ENCODE data around the gene DOCK1.

The DOCK1 gene

GRCh38 chr10:127384532-127384931, 479.3 kb downstream of the DOCK1 start:
- CTCF ChIA-PET, result no interaction called here

GRCh38 chr10:127385066-127385465, 479.8 kb downstream of the DOCK1 start:
- H3K4me3 Mint-ChIP-seq, result no peak overlapping the region
- CTCF ChIA-PET, result no interaction called here
- no peak overlapping the region for H3K27ac Mint-ChIP-seq

More at GRCh38 chr10:127384532-127384931, 479.3 kb downstream of the DOCK1 start:
- Mint-ChIP-seq H3K9me3 (no peaks in the 10 kb centered on the region), H3K4me1 (no peaks in the 10 kb centered on the region), H3K36me3 (no peaks in the 10 kb centered on the region), H3K4me3 (no peak overlapping the region), H3K27ac (no peak overlapping the region), H3K27me3 (no peaks in the 10 kb centered on the region)
- DNase-seq, result no peak

GRCh38 chr10:127386606-127387327, 481.5 kb downstream of the DOCK1 start:
- no peaks in the 10 kb centered on the region for H3K4me1 Mint-ChIP-seq
- no peak overlapping the region for H3K27ac Mint-ChIP-seq
- H3K4me3 Mint-ChIP-seq, result no peak overlapping the region
- CTCF ChIA-PET, result no interaction called here
- DNase-seq, result no peak
- no peaks in the 10 kb centered on the region for H3K9me3 Mint-ChIP-seq
- H3K36me3 Mint-ChIP-seq, result no peaks in the 10 kb centered on the region
- H3K27me3 Mint-ChIP-seq, result no peaks in the 10 kb centered on the region

More at GRCh38 chr10:127385066-127385465, 479.8 kb downstream of the DOCK1 start:
- no peaks in the 10 kb centered on the region for H3K9me3 Mint-ChIP-seq
- H3K27me3 Mint-ChIP-seq, result no peaks in the 10 kb centered on the region
- H3K36me3 Mint-ChIP-seq, result no peaks in the 10 kb centered on the region
- DNase-seq, result no peak
- no peaks in the 10 kb centered on the region for H3K4me1 Mint-ChIP-seq

- H3K27me3 Mint-ChIP-seq, result no peaks in the 10 kb centered on the region
- H3K4me3 Mint-ChIP-seq, result no peak overlapping the region
- H3K4me1 Mint-ChIP-seq, result no peaks in the 10 kb centered on the region
- H3K9me3 Mint-ChIP-seq, result no peaks in the 10 kb centered on the region
- CTCF ChIA-PET, result no interaction called here
- no peak overlapping the region for H3K27ac Mint-ChIP-seq
- H3K36me3 Mint-ChIP-seq, result no peaks in the 10 kb centered on the region
- DNase-seq, result no peak
Measured at GRCh38 chr10:127391875-127392274, 486.6 kb downstream of the DOCK1 start.

- CTCF ChIA-PET, result no interaction called here
- DNase-seq, result no peak
- Mint-ChIP-seq H3K9me3 (no peaks in the 10 kb centered on the region), H3K4me3 (no peak overlapping the region), H3K4me1 (no peaks in the 10 kb centered on the region), H3K27ac (no peak overlapping the region), H3K27me3 (no peaks in the 10 kb centered on the region), H3K36me3 (no peaks in the 10 kb centered on the region)
Measured at GRCh38 chr10:127392351-127393235, 487.4 kb downstream of the DOCK1 start.

GRCh38 chr10:127398140-127398970, 493.1 kb downstream of the DOCK1 start:
- no peak overlapping the region for H3K27ac Mint-ChIP-seq
- no peak for DNase-seq
- H3K27me3 Mint-ChIP-seq, result no peaks in the 10 kb centered on the region
- H3K36me3 Mint-ChIP-seq, result no peaks in the 10 kb centered on the region
- CTCF ChIA-PET, result no interaction called here
- H3K9me3 Mint-ChIP-seq, result peaks cover 4% of the 10 kb centered on the region
- H3K4me1 Mint-ChIP-seq, result no peaks in the 10 kb centered on the region
- no peak overlapping the region for H3K4me3 Mint-ChIP-seq

- Mint-ChIP-seq H3K36me3 (no peaks in the 10 kb centered on the region), H3K9me3 (peaks cover 4% of the 10 kb centered on the region), H3K4me3 (no peak overlapping the region), H3K27me3 (no peaks in the 10 kb centered on the region), H3K27ac (no peak overlapping the region), H3K4me1 (no peaks in the 10 kb centered on the region)
- no peak for DNase-seq
- CTCF ChIA-PET, result no interaction called here
Measured at GRCh38 chr10:127398971-127399365, 493.7 kb downstream of the DOCK1 start.

- Mint-ChIP-seq H3K4me1 (no peaks in the 10 kb centered on the region), H3K36me3 (no peaks in the 10 kb centered on the region), H3K9me3 (peaks cover 4% of the 10 kb centered on the region), H3K27me3 (no peaks in the 10 kb centered on the region), H3K4me3 (no peak overlapping the region), H3K27ac (no peak overlapping the region)
- no peak for DNase-seq
- CTCF ChIA-PET, result no interaction called here
Measured at GRCh38 chr10:127399668-127400067, 494.4 kb downstream of the DOCK1 start.

- Mint-ChIP-seq H3K4me3 (no peak overlapping the region), H3K36me3 (no peaks in the 10 kb centered on the region), H3K9me3 (peaks cover 4% of the 10 kb centered on the region), H3K27ac (no peak overlapping the region), H3K27me3 (no peaks in the 10 kb centered on the region), H3K4me1 (no peaks in the 10 kb centered on the region)
- CTCF ChIA-PET, result no interaction called here
- no peak for DNase-seq
Measured at GRCh38 chr10:127400216-127400615, 495.0 kb downstream of the DOCK1 start.

GRCh38 chr10:127402596-127403409, 497.6 kb downstream of the DOCK1 start:
- Mint-ChIP-seq H3K27me3 (no peaks in the 10 kb centered on the region), H3K4me1 (no peaks in the 10 kb centered on the region), H3K27ac (no peak overlapping the region), H3K4me3 (no peak overlapping the region), H3K36me3 (no peaks in the 10 kb centered on the region), H3K9me3 (peaks cover 4% of the 10 kb centered on the region)
- no peak for DNase-seq
- CTCF ChIA-PET, result no interaction called here

GRCh38 chr10:127405221-127405620, 500.0 kb downstream of the DOCK1 start:
- peaks cover 4% of the 10 kb centered on the region for H3K9me3 Mint-ChIP-seq
- no peaks in the 10 kb centered on the region for H3K36me3 Mint-ChIP-seq
- CTCF ChIA-PET, result no interaction called here
- DNase-seq, result no peak
- no peak overlapping the region for H3K27ac Mint-ChIP-seq
- H3K4me3 Mint-ChIP-seq, result no peak overlapping the region
- no peaks in the 10 kb centered on the region for H3K4me1 Mint-ChIP-seq
- H3K27me3 Mint-ChIP-seq, result no peaks in the 10 kb centered on the region

- no peak overlapping the region for H3K4me3 Mint-ChIP-seq
- H3K27ac Mint-ChIP-seq, result no peak overlapping the region
- H3K36me3 Mint-ChIP-seq, result no peaks in the 10 kb centered on the region
- no peaks in the 10 kb centered on the region for H3K27me3 Mint-ChIP-seq
- CTCF ChIA-PET, result no interaction called here
- peaks cover under 1% of the 10 kb centered on the region for H3K9me3 Mint-ChIP-seq
- H3K4me1 Mint-ChIP-seq, result no peaks in the 10 kb centered on the region
- DNase-seq, result no peak
Measured at GRCh38 chr10:127406018-127406550, 500.9 kb downstream of the DOCK1 start.

GRCh38 chr10:127407551-127407950, 502.3 kb downstream of the DOCK1 start:
- H3K4me3 Mint-ChIP-seq, result no peak overlapping the region
- H3K4me1 Mint-ChIP-seq, result no peaks in the 10 kb centered on the region
- CTCF ChIA-PET, result no interaction called here
- H3K36me3 Mint-ChIP-seq, result no peaks in the 10 kb centered on the region
- no peaks in the 10 kb centered on the region for H3K9me3 Mint-ChIP-seq
- no peak for DNase-seq
- H3K27ac Mint-ChIP-seq, result no peak overlapping the region
- H3K27me3 Mint-ChIP-seq, result no peaks in the 10 kb centered on the region
